ENCODE measurements around the gene ETV3L. TPM values are rescaled to one million over a fixed set of nuclear protein-coding genes. Genes with fewer than 3 reads are reported as not detected.

The ETV3L gene
- total RNA-seq, 3 donors from 2014 or later (not counting 1 experiment from before 2014, with no cell fraction given): not detected

DNA sequence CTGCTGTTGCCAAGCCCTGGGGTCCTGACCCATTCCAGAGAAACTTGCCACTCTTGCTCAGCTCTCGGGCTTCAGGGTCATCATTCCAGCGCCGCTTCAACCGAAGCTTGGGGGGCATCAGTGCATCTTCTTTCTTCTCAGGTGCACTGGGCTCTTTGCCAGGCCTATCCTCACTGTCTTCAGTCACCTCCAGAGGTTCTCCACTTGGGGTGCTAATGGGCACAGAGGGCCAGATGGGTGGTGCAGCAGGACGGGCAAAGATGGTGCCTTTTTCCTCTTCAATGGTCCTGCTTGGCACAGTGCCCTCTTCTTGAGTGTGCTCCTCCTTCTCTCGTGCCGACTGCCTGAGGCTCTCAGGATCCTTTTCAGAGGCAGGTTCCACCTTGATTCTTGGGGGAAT lies 25.2 kb upstream of the ETV3L start:
- ATAC-seq (peak in 1 of 3 donors; percentile 41), DNase-seq (no peak)
- Histone ChIP-seq H3K27me3 (ENCODE audit: control insufficient read depth, insufficient read depth, low read length) (no peaks in the 10 kb centered on the region), H3K4me3 (ENCODE audit: low read length) (no peak overlapping the region), H3K4me1 (ENCODE audit: control insufficient read depth, insufficient read depth, low read length) (no peaks in the 10 kb centered on the region), H3K27ac (ENCODE audit: low read length) (no peak overlapping the region), H3K36me3 (ENCODE audit: control insufficient read depth, insufficient read depth, low read length) (peaks cover 62% of the 10 kb centered on the region), H3K9me3 (ENCODE audit: control insufficient read depth, insufficient read depth, low read length) (no peaks in the 10 kb centered on the region)
- Mint-ChIP-seq H3K9me3 (no peaks in the 10 kb centered on the region), H3K4me1 (peaks cover 46 to 49% of the 10 kb centered on the region in 2 donors), H3K36me3 (peaks cover 26% of the 10 kb centered on the region), H3K27ac (peak overlapping the region in 1 of 2 donors; percentile 47), H3K4me3 (no peak overlapping the region), H3K27me3 (ENCODE audit: low read depth in 2 of 2) (no peaks in the 10 kb centered on the region)
- 94% methylated on average over 7 of the region's 7 CpGs for WGBS (ENCODE audit: insufficient coverage)
- intact Hi-C loops (cut with micrococcal nuclease): no loop called here
- TF ChIP-seq CTCF (IDR thresholded peaks at IDR 0.05): no peak

DNA sequence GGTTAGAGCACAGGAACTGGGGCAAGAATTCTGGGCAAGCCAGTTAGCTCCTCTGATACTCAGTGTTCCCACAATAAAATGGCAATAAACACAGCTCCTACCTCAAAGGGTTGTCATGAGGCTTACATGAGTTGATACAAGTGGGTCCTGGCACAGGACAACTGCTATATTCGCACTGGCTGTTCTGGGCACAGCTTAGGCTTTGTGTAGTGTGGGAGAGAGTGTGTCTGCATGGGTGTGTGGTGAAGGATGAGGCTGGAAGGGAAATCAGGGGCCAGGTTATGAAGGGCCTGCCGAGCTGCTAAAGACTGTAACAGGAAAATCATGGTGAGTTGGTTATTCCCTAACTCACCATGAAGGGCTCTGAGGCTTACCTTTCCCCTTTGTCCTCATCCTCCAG lies 19.8 kb upstream of the ETV3L start:
- no peak overlapping the region for H3K4me3 Mint-ChIP-seq
- no peaks in the 10 kb centered on the region for H3K9me3 Mint-ChIP-seq
- H3K27ac ChIP-seq (ENCODE audit: low read length): no peak overlapping the region
- H3K9me3 ChIP-seq (ENCODE audit: control insufficient read depth, insufficient read depth, low read length): no peaks in the 10 kb centered on the region
- TF ChIP-seq CTCF (IDR thresholded peaks at IDR 0.05): no peak
- DNase-seq (no peak), ATAC-seq (no peak)
- H3K36me3 Mint-ChIP-seq: peaks cover 17% of the 10 kb centered on the region
- H3K4me3 ChIP-seq (ENCODE audit: low read length): no peak overlapping the region
- WGBS (ENCODE audit: insufficient coverage): 92% methylated on average over 2 of the region's 2 CpGs
- intact Hi-C loops (cut with micrococcal nuclease): no loop called here
- H3K27ac Mint-ChIP-seq: no peak overlapping the region
- no peaks in the 10 kb centered on the region for H3K4me1 ChIP-seq (ENCODE audit: control insufficient read depth, insufficient read depth, low read length)
- no peaks in the 10 kb centered on the region for H3K27me3 ChIP-seq (ENCODE audit: control insufficient read depth, insufficient read depth, low read length)
- peaks cover 30 to 37% of the 10 kb centered on the region in 2 donors for H3K4me1 Mint-ChIP-seq
- peaks cover 23% of the 10 kb centered on the region for H3K36me3 ChIP-seq (ENCODE audit: control insufficient read depth, insufficient read depth, low read length)
- no peaks in the 10 kb centered on the region for H3K27me3 Mint-ChIP-seq (ENCODE audit: low read depth in 2 of 2)

GRCh38 chr1:157119008-157119407 lies 19.4 kb upstream of the ETV3L start:
- 95% methylated on average over 9 of the region's 9 CpGs for WGBS (ENCODE audit: insufficient coverage)
- Mint-ChIP-seq H3K36me3 (peaks cover 12% of the 10 kb centered on the region), H3K9me3 (no peaks in the 10 kb centered on the region), H3K27me3 (ENCODE audit: low read depth in 2 of 2) (no peaks in the 10 kb centered on the region), H3K27ac (no peak overlapping the region), H3K4me1 (peaks cover 25 to 33% of the 10 kb centered on the region in 2 donors), H3K4me3 (no peak overlapping the region)
- Histone ChIP-seq H3K9me3 (ENCODE audit: control insufficient read depth, insufficient read depth, low read length) (no peaks in the 10 kb centered on the region), H3K36me3 (ENCODE audit: control insufficient read depth, insufficient read depth, low read length) (peaks cover 19% of the 10 kb centered on the region), H3K4me3 (ENCODE audit: low read length) (no peak overlapping the region), H3K27ac (ENCODE audit: low read length) (no peak overlapping the region), H3K27me3 (ENCODE audit: control insufficient read depth, insufficient read depth, low read length) (no peaks in the 10 kb centered on the region), H3K4me1 (ENCODE audit: control insufficient read depth, insufficient read depth, low read length) (no peaks in the 10 kb centered on the region)
- ATAC-seq (no peak), DNase-seq (no peak)
- intact Hi-C loops (cut with micrococcal nuclease): no loop called here
- TF ChIP-seq CTCF (IDR thresholded peaks at IDR 0.05): no peak

DNA sequence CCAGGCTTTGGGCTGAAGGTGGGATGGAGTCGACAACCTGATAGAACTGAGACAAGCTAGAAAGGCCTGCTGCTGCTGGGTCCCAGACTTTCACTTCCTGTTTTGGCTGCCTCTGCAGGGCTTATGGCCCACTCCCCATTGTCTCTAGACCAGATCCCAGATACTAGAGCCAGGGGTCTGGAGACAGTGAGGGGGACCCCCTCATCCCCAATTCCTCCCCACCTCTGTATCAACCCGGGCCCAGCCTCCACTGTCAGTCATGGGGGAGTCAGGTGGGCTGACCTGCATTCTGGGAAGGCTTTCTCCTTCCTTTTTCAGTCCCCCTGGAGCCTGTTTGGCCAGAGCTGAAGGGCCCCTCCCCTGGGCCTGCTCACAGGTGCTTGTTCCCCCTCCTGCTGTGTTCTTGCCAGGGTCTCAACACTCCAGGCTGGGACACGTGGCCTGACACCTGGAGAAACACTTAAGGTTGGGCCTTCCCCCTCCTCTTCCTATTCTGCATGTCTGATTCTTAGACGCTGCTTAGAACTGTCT lies 18.0 kb upstream of the ETV3L start:
- 61% methylated on average over 4 of the region's 4 CpGs for WGBS (ENCODE audit: insufficient coverage)
- Histone ChIP-seq H3K4me1 (ENCODE audit: control insufficient read depth, insufficient read depth, low read length) (no peaks in the 10 kb centered on the region), H3K9me3 (ENCODE audit: control insufficient read depth, insufficient read depth, low read length) (no peaks in the 10 kb centered on the region), H3K27ac (ENCODE audit: low read length) (no peak overlapping the region), H3K4me3 (ENCODE audit: low read length) (no peak overlapping the region), H3K27me3 (ENCODE audit: control insufficient read depth, insufficient read depth, low read length) (no peaks in the 10 kb centered on the region), H3K36me3 (ENCODE audit: control insufficient read depth, insufficient read depth, low read length) (peaks cover 5% of the 10 kb centered on the region)
- no peak overlapping the region for H3K4me3 Mint-ChIP-seq
- DNase-seq (no peak), ATAC-seq (no peak)
- no peaks in the 10 kb centered on the region for H3K36me3 Mint-ChIP-seq
- H3K27me3 Mint-ChIP-seq (ENCODE audit: low read depth in 2 of 2): peaks cover 3 to 5% of the 10 kb centered on the region in 2 donors
- TF ChIP-seq CTCF (IDR thresholded peaks at IDR 0.05): no peak
- H3K4me1 Mint-ChIP-seq: peaks cover 11 to 19% of the 10 kb centered on the region in 2 donors
- H3K27ac Mint-ChIP-seq: no peak overlapping the region
- intact Hi-C loops (cut with micrococcal nuclease): no loop called here
- no peaks in the 10 kb centered on the region for H3K9me3 Mint-ChIP-seq
